Mucosa of descending colon (tissue), 3 donors: ENCODE data around the gene UTS2R. TPM values are rescaled to one million over a fixed set of nuclear protein-coding genes. Genes with fewer than 3 reads are reported as not detected.
"Not testable (repeated sequence)": the region's sequence is repeated elsewhere in the genome, so short reads cannot be mapped to it uniquely, and the experiment has no call there.

Experiments
- ATAC-seq: fragments of 200-7000 bp; cut with Tn5 transposase; one replicate; pipeline ENCODE4 v1.9.1; 2020; ENCODE audit warnings: mild to moderate bottlenecking, moderate library complexity
- DNase-seq, 3 donors: peaks; one replicate each; pipeline ENCODE4 v3.0.0-alpha.2; 2020
- H3K36me3 ChIP-seq: fragments of 200-600 bp; one replicate; pipeline ENCODE4 v1.8.0; 2021; ENCODE audit warnings: low read depth, mild to moderate bottlenecking
- H3K4me1 ChIP-seq: fragments of 200-600 bp; one replicate; pipeline ENCODE4 v1.8.0; 2021; ENCODE audit warnings: low read depth, mild to moderate bottlenecking
- H3K4me3 ChIP-seq: fragments of 200-600 bp; one replicate; pipeline ENCODE4 v1.8.0; 2021; ENCODE audit warnings: mild to moderate bottlenecking
- H3K9me3 ChIP-seq: fragments of 200-600 bp; one replicate; pipeline ENCODE4 v1.8.0; 2021; ENCODE audit warnings: mild to moderate bottlenecking
- CTCF ChIP-seq: fragments of 200-600 bp; IDR thresholded peaks from one replicate; pipeline ENCODE4 v1.8.0; 2022; ENCODE audit warnings: antibody characterized with exemption, mild to moderate bottlenecking
- intact Hi-C, 2 donors: fragments of 100-400 bp; cut with DNase I in 1 of 2; cut with micrococcal nuclease in 1 of 2; formaldehyde crosslinking; loops; one replicate each; pipeline versions ENCODE4 v1.11.0 to v1.11.1; 2022; cut with DNase I, micrococcal nuclease
- total RNA-seq, 3 donors: library from RNA; stranded (reverse); fragmentation: NEBNext Ultra II Directional in 2 of 3; extraction: Animal tissue kit (Norgen Biotek cat#: 25700) in 2 of 3; gene quantifications; one replicate each; pipeline versions ENCODE4 v1.2.1 to v1.2.4, GENCODE V29; 2021 to 2023
- donor health status: DM: no; HTN: no; CAD: no; lungs with moderate emphysema.
- donor health status: DM: no; HTN: no; CAD: no.
- donor health status: DM: no; HTN: yes; CAD: no.

The UTS2R gene
- total RNA-seq, 3 donors from 2014 or later = not detected

- Histone ChIP-seq H3K36me3 (no peaks in the 10 kb centered on the region), H3K4me1 (no peaks in the 10 kb centered on the region), H3K9me3 (no peaks in the 10 kb centered on the region), H3K4me3 (no peak overlapping the region)
- no peak for TF ChIP-seq CTCF
- intact Hi-C loops = no loop called here
- ATAC-seq (no peak), DNase-seq (no peak)
Observed at GRCh38 chr17:82408288-82408937, 36.8 kb downstream of the UTS2R start.

GRCh38 chr17:82408938-82409318 lies 37.4 kb downstream of the UTS2R start:
- intact Hi-C loops = no loop called here
- no peaks in the 10 kb centered on the region for H3K36me3 ChIP-seq
- no peak for TF ChIP-seq CTCF
- DNase-seq (no peak), ATAC-seq (no peak)
- H3K9me3 ChIP-seq = no peaks in the 10 kb centered on the region
- no peaks in the 10 kb centered on the region for H3K4me1 ChIP-seq
- H3K4me3 ChIP-seq = no peak overlapping the region

- no peak for DNase-seq
- no peak for ATAC-seq
- no peak for TF ChIP-seq CTCF
- Histone ChIP-seq H3K4me1 (no peaks in the 10 kb centered on the region), H3K4me3 (no peak overlapping the region), H3K9me3 (no peaks in the 10 kb centered on the region), H3K36me3 (no peaks in the 10 kb centered on the region)
- intact Hi-C loops = loop anchor here in 1 of 2 donors (10.0 kb wide), 1 partner anchor 55 kb away; the partner anchor contains the start of gene TEX19
Observed at GRCh38 chr17:82410014-82410716, 38.6 kb downstream of the UTS2R start.

- intact Hi-C loops = loop anchor here in 1 of 2 donors (10.0 kb wide), 1 partner anchor 57 kb away; the partner anchor contains the start of gene TEX19
- Histone ChIP-seq H3K36me3 (no peaks in the 10 kb centered on the region), H3K9me3 (no peaks in the 10 kb centered on the region), H3K4me1 (no peaks in the 10 kb centered on the region), H3K4me3 (no peak overlapping the region)
- no peak for DNase-seq
- no peak for ATAC-seq
- no peak for TF ChIP-seq CTCF
Observed at GRCh38 chr17:82411396-82412053, 40.0 kb downstream of the UTS2R start.

- not testable (repeated sequence) for H3K36me3 ChIP-seq, DNase-seq, H3K4me3 ChIP-seq, H3K4me1 ChIP-seq, ATAC-seq, H3K9me3 ChIP-seq
- intact Hi-C loops = loop anchor here in 1 of 2 donors (10.0 kb wide), 1 partner anchor 57 kb away; the partner anchor contains the start of gene TEX19
Observed at GRCh38 chr17:82412081-82412480, 40.5 kb downstream of the UTS2R start.
